ENCODE data around the gene SLC39A11. TPM values are rescaled to one million over a fixed set of nuclear protein-coding genes. Genes with fewer than 3 reads are reported as not detected.
"Not testable (repeated sequence)": the region's sequence is repeated elsewhere in the genome, so short reads cannot be mapped to it uniquely, and the experiment has no call there.

Gene SLC39A11
- total RNA-seq, 3 donors from 2014 or later = 16.7 to 23.3 (median 20.1) TPM

DNA sequence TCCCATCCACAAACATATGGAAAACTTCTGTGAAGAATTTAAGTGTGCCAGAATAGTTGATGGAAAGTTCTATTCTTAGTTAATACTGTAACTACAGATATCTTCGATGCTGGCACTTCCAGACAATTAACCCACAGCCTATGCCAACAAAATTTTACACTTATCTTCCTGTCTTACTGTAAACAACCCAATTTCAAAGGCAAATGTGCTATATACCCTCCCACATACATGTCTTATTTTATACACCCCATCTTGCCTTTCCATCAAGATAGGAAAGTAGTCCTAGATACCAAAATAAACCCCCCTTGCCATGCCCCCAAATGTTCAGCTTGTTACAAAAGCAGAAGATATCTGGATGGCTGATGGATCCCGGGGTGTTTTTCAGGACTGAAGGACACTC, 306.3 kb downstream of the SLC39A11 start:
- ATAC-seq (no peak), DNase-seq (no peak)
- Mint-ChIP-seq H3K4me3 (no peak overlapping the region), H3K4me1 (ENCODE audit: low read depth) (no peaks in the 10 kb centered on the region), H3K27me3 (ENCODE audit: low read depth) (no peaks in the 10 kb centered on the region), H3K9me3 (no peaks in the 10 kb centered on the region), H3K36me3 (ENCODE audit: insufficient read depth) (peaks cover 8% of the 10 kb centered on the region)

DNA sequence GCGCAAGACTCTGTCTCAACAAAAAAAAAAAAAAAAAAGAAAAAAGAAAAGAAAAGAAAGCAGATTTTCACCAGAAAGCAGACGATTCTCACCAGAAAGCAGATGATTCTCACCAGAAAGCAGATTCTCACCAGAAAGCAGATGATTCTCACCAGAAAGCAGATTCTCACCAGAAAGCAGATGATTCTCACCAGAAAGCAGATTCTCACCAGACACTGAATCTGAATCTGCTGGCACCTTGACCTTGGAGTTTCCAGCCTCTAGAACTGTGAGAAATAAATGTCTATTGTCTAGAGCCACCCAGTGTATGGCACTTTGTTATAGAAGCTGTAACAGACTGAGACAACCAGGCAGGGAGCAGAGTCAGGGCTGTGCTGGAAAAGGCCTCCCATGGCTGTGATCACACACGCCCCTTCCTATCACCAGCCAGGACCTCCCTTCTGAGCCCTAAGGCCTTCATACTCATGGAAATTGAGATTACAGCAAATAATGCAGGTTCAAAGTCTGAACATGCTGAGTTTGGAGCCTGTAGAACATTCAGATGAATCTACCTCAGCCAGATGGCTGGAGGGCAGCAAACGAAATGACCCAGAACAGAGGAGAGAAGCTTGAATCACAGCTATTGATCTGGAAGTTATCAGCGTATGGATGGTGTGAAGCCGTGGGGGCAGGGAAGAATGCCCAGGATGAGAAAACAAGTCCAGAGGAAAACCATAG, 309.3 kb downstream of the SLC39A11 start:
- no peaks in the 10 kb centered on the region for H3K4me1 Mint-ChIP-seq (ENCODE audit: low read depth)
- no peak for ATAC-seq
- H3K4me3 Mint-ChIP-seq = no peak overlapping the region
- no peaks in the 10 kb centered on the region for H3K27me3 Mint-ChIP-seq (ENCODE audit: low read depth)
- H3K36me3 Mint-ChIP-seq (ENCODE audit: insufficient read depth) = peaks cover 8% of the 10 kb centered on the region
- no peak for DNase-seq
- no peaks in the 10 kb centered on the region for H3K9me3 Mint-ChIP-seq

- not testable (repeated sequence) for DNase-seq; H3K4me1 Mint-ChIP-seq (ENCODE audit: low read depth); H3K4me3 Mint-ChIP-seq; H3K9me3 Mint-ChIP-seq; H3K36me3 Mint-ChIP-seq (ENCODE audit: insufficient read depth); H3K27me3 Mint-ChIP-seq (ENCODE audit: low read depth); ATAC-seq
Measured at GRCh38 chr17:72782437-72782836, 310.1 kb downstream of the SLC39A11 start.

GRCh38 chr17:72778169-72779151, 314.0 kb downstream of the SLC39A11 start:
- ATAC-seq = no peak
- Mint-ChIP-seq H3K27me3 (ENCODE audit: low read depth) (no peaks in the 10 kb centered on the region), H3K4me1 (ENCODE audit: low read depth) (no peaks in the 10 kb centered on the region), H3K4me3 (no peak overlapping the region), H3K36me3 (ENCODE audit: insufficient read depth) (peaks cover 5% of the 10 kb centered on the region), H3K9me3 (no peaks in the 10 kb centered on the region)
- no peak for DNase-seq

DNA sequence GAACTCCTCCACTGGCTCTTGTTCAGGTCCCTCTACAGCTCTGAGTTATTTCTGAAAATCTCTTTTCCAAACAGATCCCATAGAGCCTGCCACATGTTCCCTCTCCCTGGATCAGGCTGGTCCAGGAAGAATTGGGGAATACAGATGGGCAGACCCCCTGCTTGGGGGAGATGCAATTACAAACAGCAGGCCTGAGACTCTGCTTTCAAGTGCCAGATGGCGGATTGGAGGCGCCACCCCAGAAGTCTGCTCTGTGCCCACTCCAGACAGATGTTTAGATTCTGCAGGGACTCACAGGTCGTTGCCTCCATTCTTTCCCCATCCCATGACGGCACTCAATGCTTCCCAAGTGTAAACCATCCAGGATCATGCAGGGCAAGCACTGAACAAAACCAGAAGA, 316.6 kb downstream of the SLC39A11 start:
- DNase-seq = no peak
- ATAC-seq = no peak
- H3K4me1 Mint-ChIP-seq (ENCODE audit: low read depth) = no peaks in the 10 kb centered on the region
- H3K4me3 Mint-ChIP-seq = no peak overlapping the region
- no peaks in the 10 kb centered on the region for H3K9me3 Mint-ChIP-seq
- H3K27me3 Mint-ChIP-seq (ENCODE audit: low read depth) = no peaks in the 10 kb centered on the region
- peaks cover 17% of the 10 kb centered on the region for H3K36me3 Mint-ChIP-seq (ENCODE audit: insufficient read depth)

- ATAC-seq (no peak), DNase-seq (no peak)
- Mint-ChIP-seq H3K36me3 (ENCODE audit: insufficient read depth) (peaks cover 18% of the 10 kb centered on the region), H3K4me1 (ENCODE audit: low read depth) (no peaks in the 10 kb centered on the region), H3K4me3 (no peak overlapping the region), H3K9me3 (no peaks in the 10 kb centered on the region), H3K27me3 (ENCODE audit: low read depth) (no peaks in the 10 kb centered on the region)
Measured at GRCh38 chr17:72775237-72775636, 317.3 kb downstream of the SLC39A11 start.

DNA sequence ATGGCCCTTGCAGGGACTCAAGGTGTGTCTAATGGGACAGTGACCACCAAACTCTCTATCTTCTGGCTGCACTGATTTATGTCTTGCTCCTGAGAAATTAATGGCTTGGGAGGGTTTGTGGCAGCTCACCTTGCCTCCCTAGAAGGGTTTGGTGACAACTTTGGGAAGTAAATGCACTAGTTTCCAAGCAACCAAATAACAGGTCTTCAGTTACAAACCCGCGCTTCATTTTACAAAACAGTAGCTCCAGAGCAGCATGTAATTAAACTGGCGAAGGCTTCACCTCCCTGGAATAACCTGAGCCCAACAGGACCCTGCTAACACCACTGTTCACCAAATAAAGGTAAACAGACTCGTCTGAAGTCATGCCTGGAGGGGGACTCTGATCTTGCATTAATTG, 318.3 kb downstream of the SLC39A11 start:
- no peaks in the 10 kb centered on the region for H3K27me3 Mint-ChIP-seq (ENCODE audit: low read depth)
- H3K4me3 Mint-ChIP-seq = no peak overlapping the region
- DNase-seq (no peak), ATAC-seq (no peak)
- H3K9me3 Mint-ChIP-seq = no peaks in the 10 kb centered on the region
- H3K4me1 Mint-ChIP-seq (ENCODE audit: low read depth) = no peaks in the 10 kb centered on the region
- H3K36me3 Mint-ChIP-seq (ENCODE audit: insufficient read depth) = peaks cover 18% of the 10 kb centered on the region

GRCh38 chr17:72773225-72773624, 319.3 kb downstream of the SLC39A11 start:
- H3K27me3 Mint-ChIP-seq (ENCODE audit: low read depth); ATAC-seq; H3K4me1 Mint-ChIP-seq (ENCODE audit: low read depth); H3K4me3 Mint-ChIP-seq; H3K9me3 Mint-ChIP-seq; DNase-seq: not testable (repeated sequence)
- H3K36me3 Mint-ChIP-seq (ENCODE audit: insufficient read depth) = peaks cover 18% of the 10 kb centered on the region

DNA sequence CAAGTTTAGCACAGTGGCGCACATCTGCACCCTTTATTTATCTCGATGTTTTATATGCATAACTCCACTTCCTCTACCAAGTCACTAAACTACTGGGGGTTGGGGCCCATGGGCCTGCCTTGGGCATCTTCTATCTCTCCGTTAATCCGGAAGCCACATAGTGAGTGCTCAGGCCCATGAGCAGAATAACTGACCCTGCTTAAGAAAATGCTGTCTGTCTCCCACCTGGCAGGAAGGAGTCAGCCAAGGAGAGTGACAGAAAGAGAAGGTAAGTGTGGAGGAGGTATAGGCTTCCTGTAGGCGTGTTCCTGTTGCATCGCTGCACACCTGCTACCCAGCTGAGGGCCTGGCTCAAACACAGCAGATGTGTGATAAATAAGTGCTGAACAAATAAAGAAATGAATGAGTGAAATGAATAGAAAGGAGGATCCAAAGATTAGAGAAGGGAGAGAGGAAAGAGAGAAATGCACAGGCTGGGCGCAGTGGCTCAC, 320.1 kb downstream of the SLC39A11 start:
- Mint-ChIP-seq H3K4me3 (no peak overlapping the region), H3K36me3 (ENCODE audit: insufficient read depth) (peaks cover 18% of the 10 kb centered on the region), H3K4me1 (ENCODE audit: low read depth) (no peaks in the 10 kb centered on the region), H3K9me3 (no peaks in the 10 kb centered on the region), H3K27me3 (ENCODE audit: low read depth) (no peaks in the 10 kb centered on the region)
- ATAC-seq = no peak
- DNase-seq = no peak

GRCh38 chr17:72771734-72772133, 320.8 kb downstream of the SLC39A11 start:
- Mint-ChIP-seq H3K27me3 (ENCODE audit: low read depth) (no peaks in the 10 kb centered on the region), H3K4me3 (no peak overlapping the region), H3K4me1 (ENCODE audit: low read depth) (no peaks in the 10 kb centered on the region), H3K9me3 (no peaks in the 10 kb centered on the region), H3K36me3 (ENCODE audit: insufficient read depth) (peaks cover 18% of the 10 kb centered on the region)
- DNase-seq (no peak), ATAC-seq (no peak)

DNA sequence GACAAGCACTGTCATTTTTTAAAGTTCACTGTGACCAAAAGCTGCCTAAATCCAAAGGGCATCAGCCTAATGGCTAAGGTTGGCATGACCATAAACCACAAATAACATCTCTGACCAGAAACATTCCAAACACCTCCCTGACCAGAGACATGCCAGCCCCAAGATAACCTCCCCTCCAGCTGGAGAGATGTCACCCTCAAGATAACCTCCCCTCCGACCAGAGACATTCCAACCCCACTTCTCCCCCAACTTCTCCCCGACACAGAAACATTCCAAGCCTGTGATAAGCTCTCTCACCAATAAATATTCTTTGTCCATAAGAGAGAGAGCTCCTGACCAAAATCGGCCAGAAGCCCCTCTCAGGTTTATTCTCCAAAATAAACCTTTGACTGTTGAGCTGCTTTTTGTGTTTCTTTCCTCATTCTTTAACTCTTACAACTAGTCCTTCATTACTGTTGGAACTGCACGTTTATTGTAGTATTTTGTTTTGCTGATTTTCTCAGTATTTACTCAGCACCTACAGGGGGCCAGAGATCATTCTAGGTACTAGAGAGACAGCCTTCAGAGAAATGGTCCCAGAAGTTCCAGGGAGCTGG, 325.6 kb downstream of the SLC39A11 start:
- DNase-seq = no peak
- no peaks in the 10 kb centered on the region for H3K27me3 Mint-ChIP-seq (ENCODE audit: low read depth)
- no peaks in the 10 kb centered on the region for H3K9me3 Mint-ChIP-seq
- H3K4me3 Mint-ChIP-seq = no peak overlapping the region
- H3K36me3 Mint-ChIP-seq (ENCODE audit: insufficient read depth) = peaks cover 14% of the 10 kb centered on the region
- ATAC-seq = no peak
- no peaks in the 10 kb centered on the region for H3K4me1 Mint-ChIP-seq (ENCODE audit: low read depth)

GRCh38 chr17:72765368-72766153, 326.9 kb downstream of the SLC39A11 start:
- Mint-ChIP-seq H3K4me3 (no peak overlapping the region), H3K4me1 (ENCODE audit: low read depth) (no peaks in the 10 kb centered on the region), H3K36me3 (ENCODE audit: insufficient read depth) (peaks cover 6% of the 10 kb centered on the region), H3K9me3 (no peaks in the 10 kb centered on the region), H3K27me3 (ENCODE audit: low read depth) (no peaks in the 10 kb centered on the region)
- no peak for DNase-seq
- ATAC-seq = no peak

- Mint-ChIP-seq H3K27me3 (ENCODE audit: low read depth) (no peaks in the 10 kb centered on the region), H3K4me3 (no peak overlapping the region), H3K4me1 (ENCODE audit: low read depth) (no peaks in the 10 kb centered on the region), H3K36me3 (ENCODE audit: insufficient read depth) (no peaks in the 10 kb centered on the region), H3K9me3 (no peaks in the 10 kb centered on the region)
- no peak for ATAC-seq
- no peak for DNase-seq
Measured at GRCh38 chr17:72764632-72765041, 327.9 kb downstream of the SLC39A11 start.

DNA sequence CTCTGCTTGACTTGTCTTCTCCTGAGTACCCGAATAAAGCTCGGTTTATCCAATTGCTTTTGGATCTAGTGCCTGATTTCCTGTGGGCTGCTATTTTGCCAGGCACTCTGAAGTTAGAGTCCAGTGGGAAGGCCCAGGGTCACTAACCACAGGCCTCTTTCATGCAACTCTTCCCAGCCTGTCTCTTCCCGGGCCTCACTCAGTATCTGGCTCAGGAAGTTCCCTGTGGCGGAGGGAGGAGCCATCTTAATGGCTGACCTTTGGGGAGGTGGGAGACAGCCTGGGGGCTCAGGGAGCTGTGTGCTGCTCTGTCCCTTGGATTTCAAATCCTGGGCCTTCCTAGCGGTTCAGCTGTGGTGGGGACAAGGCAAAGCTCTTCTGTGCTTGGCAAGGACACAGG, 328.5 kb downstream of the SLC39A11 start:
- Mint-ChIP-seq H3K4me3 (no peak overlapping the region), H3K36me3 (ENCODE audit: insufficient read depth) (no peaks in the 10 kb centered on the region), H3K4me1 (ENCODE audit: low read depth) (no peaks in the 10 kb centered on the region), H3K9me3 (no peaks in the 10 kb centered on the region), H3K27me3 (ENCODE audit: low read depth) (no peaks in the 10 kb centered on the region)
- no peak for DNase-seq
- no peak for ATAC-seq
